Measurements from ENCODE around the gene FGF14.

FGF14 gene

DNA sequence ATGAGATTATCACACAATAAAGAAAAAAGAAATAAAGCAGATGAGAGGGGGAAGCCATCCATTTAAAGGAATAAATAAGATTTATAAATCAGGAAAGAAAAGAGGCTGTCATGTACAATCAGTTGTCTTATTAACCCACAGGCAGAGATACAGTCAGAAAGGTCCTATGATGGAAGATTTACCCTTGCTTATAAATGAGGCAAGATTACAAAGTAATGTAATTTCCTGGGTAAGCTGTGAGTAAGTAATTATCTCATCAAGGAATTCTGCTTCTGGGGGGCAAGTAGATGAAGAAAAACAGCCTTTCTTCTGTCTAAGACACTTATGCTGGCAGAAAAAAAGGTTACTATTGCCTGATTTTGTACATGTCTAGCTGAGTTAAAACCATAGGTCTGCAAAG is 146.4 kb downstream of the FGF14 start:
- DNase-seq (ENCODE audit: low spot score) = peak; percentile 59

DNA sequence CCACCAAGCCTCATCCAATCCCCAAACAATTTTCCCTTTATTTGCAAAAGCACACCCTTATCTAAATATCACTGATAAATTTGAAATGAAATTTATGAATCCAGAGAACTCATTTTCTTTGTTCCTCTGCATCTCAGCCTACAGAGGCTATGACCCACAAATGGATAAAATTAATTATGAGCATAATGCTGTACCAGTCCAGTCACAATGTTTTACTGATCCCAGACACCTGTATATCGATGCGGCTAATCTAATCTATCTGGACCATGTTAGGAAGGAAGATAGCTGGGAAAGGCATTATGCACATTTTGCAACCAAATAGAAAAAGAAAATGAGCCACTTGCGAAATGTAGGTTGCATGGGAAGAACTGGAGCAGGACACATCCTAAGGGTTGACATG is 150.0 kb downstream of the FGF14 start:
- DNase-seq (ENCODE audit: low spot score) = peak; percentile 75

DNA sequence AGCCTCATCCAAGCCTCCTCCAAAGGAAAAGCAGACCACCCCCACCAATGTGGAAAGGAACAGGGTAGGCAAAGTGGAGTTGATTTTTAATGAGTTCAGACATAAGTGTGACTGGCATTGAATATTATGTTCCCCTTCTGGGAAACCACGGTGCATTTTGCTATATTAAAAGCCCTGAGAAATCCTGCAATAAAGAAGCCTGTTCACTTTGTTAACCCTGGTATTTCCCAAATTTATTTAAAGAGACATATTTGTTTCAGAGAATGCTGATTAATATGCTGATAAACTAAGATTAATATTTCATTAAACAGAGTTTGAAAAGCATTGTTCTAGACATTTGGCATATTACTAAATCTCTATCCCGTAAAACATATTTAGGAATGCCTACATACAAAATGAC is 151.4 kb downstream of the FGF14 start:
- DNase-seq (ENCODE audit: low spot score) = no peak

DNA sequence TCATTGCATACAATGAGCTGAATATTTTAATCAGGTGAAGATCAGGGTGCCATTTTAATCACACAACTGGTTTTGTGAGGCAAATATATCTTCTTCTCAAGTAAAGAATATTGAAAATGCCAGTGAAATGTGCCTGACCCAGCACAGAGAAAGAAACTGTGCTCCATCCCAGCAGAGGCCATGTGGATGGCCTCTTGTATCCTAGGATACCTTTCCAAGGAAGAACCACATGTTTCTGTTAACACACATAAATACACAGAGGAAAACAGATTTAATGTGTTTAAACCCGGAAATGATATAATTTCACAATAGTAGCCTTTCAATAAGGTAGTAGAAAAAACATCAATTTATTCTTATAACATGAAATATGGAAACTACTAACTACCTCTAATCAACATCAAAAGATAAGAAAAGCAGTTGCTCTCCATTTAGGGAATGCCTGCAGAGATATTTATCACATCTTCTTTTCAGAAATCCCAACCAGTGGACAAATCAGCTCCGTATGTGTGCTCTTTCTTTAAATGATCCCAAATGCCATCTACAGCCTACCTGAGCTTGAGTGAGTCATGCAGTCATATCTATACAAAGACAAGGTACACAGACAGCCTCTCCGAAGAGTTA is 157.1 kb downstream of the FGF14 start:
- peak; percentile 43 for DNase-seq (ENCODE audit: low spot score)

DNA sequence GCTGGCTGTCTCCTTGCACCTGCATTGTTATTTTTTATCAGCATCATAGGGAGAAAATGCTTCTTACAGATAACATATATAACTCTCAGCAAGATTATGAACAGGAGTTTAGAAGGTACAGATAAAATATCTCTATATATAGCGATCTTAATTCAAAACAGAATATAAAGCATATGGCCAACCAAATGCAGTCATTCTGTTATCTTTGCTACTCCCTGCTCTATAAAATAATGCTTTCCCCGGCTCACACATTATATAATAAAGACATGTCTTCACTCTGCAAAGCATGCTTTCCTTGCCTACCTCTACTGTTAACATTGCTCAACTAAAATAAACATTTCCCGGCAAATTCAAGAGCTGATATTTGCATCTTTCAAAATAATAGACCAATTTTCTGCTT is 161.7 kb downstream of the FGF14 start:
- DNase-seq (ENCODE audit: low spot score) = no peak

DNA sequence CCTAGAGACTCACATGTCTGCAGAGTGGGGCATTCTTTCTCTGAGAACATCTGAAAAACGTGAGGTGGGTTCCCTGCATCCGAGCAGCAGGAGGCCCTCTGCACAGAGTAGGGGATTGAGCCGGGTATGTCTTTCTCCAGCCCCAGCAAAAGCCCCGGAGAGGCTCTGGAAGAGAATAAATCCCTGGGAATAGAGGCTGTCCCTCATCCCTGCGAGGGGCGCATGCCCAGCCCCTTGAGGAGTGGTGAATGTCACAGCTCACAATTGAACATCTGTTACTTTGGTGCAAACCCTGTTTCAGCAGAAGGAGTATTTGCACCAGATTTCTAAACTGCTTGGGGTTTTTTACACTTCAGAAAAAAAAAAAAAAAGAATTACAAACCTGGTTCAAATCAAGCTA is 164.6 kb downstream of the FGF14 start:
- DNase-seq (ENCODE audit: low spot score) = no peak

DNA sequence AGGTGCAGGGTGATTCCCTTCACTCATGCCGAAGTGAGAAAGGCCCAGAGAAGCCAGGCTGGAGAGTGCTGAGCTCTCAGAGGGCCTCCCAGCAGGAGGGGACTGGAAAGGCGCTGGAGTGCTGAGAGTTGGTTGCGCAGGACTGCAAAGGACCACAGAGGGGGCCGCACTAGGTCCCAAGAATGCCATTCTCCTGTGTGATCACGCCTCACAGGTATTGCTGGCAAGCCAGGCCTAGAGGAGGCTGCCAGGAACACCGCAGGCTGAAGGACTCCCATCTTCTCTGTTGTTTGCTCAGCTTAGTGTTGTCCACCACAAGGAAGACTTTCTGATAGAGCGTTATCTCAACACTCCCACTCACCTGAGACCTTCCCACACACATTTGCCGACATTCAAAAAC is 165.0 kb downstream of the FGF14 start:
- no peak for DNase-seq (ENCODE audit: low spot score)

DNA sequence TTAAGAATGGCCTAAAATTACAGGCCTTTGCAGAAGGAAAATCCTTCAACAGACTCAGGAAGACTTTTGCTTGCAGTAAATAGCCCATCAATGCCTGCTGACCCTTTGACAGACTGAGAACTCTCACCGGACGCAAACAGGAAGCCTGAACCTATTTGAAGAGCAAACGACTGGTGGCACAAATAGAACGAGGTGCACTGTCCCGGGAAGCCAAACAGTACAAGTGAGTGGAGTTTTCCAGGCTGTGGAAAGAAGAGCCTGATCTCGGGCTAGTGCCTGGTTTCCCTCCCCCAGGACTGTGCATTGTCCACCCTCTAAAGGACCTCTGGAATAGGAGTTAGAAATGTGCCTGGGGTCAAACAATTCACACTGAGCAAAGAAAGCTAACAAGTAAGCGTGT is 165.5 kb downstream of the FGF14 start:
- DNase-seq (ENCODE audit: low spot score) = no peak

DNA sequence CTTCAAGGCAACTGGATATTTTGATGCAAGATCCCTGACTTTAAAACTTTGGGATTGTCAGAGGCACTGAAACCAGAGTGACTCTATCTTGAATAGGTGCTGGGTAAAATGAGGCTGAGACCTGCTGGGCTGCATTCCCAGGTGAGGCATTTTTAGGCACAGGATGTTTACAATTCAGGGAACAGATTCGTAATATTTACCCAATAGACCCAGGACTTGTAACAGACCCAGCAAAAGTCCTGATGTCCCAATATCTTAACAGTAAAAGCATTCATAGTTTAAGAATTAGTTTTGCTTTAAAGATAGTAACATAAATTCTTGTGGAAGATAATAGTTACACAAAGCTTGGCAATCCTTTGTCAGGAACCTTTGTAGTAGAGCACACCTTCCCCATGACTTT is 166.2 kb downstream of the FGF14 start:
- DNase-seq (ENCODE audit: low spot score) = no peak

DNA sequence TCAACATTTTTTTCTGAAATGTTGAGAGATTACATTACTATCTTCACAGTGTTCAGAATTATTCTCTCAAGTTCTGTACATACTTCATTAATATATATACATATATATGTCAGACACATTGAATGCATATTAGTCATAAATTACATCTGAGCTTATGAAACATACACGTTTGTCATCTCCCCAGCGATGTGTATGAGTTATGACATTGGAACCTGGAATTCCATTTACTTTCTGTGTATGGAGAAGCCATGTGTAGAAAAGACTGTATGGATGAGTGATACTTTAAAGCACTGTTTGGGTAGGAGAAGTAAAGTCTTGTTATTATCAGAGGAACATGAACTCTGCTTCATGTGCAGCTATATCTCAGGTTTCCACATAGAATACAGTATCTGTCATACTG is 167.2 kb downstream of the FGF14 start:
- no peak for DNase-seq (ENCODE audit: low spot score)

DNA sequence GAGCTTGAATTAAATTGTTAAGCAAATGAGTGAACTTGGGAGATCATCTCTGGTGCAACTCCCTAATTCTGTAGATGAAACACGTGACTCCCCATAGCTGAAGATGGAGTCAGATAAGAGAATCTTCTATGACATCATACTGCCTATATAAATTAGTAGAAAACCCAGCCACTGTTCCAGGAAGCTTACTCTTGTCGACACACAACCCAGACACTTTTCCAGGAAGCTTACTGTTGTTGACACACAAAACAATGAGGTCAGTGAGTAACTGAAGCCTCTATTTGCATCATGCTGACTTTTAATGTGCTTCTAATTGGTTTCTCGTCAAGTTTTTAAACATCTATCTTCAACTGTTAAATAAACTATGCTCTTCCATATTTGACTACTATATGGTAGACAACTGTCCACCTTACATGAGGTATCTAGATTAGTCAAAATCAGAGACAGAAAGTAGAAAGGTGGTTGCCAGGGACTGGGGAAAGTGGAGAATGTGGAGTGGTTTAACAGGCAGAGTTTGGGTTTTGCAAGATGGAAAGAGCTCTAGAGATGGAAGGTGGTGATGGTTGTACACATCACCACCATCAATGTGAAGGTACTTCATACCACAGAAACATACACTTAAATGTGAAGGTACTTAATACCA is 168.2 kb downstream of the FGF14 start:
- no peak for DNase-seq (ENCODE audit: low spot score)

DNA sequence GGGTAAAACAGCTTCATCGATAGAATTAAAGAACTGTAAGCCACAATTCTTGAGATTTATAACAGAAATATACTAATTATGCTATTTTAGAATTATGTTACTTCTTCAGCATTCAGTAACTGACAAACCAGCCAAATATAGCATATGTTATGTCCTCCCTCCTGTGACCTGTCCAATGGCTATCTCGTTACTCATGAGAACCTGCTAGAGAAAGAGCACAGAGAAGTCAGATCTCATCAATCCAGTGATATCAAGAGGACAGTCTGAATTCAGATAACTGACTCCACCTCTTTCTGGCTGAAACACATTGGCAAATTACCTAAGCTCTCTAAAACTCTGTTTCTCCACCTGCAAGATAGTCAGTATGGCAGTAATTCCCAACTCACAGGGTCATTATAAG is 170.4 kb downstream of the FGF14 start:
- no peak for DNase-seq (ENCODE audit: low spot score)

DNA sequence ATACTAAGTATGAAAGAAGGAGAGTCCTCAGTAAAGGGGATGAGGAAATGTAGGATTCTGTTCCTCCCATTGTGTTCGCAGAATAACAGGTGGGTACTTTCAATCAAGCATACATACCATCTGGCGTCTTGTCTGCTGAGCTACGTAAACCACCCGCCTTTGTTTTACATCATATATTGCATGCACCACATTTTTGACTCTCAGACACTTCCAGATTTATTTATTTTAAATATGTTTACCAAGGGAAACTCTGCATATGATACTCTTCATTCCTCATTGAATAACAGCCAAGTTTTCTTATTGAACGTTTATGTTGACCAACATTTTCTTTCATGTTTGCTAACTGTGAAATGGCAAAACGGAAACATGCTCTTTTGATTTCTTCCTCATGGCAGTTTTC is 174.1 kb downstream of the FGF14 start:
- DNase-seq (ENCODE audit: low spot score) = no peak

DNA sequence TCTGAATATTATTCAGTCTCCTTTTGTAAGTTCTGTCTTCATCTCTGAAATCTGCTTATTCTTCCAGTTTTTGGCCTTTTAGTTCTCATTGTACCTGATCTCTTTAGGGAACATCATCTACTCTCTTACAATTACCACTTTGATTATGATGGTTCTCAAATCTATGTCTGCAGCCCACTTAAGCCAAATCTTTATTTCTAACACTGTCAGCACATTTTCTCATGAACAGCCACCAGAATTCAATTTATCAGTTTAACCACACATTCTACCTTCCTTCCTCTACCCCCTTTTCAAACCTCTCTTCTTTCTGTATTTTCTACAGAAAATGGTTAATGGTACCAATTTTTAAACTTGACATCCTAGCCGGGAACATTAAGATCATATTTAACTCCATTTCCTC is 175.3 kb downstream of the FGF14 start:
- no peak for DNase-seq (ENCODE audit: low spot score)

DNA sequence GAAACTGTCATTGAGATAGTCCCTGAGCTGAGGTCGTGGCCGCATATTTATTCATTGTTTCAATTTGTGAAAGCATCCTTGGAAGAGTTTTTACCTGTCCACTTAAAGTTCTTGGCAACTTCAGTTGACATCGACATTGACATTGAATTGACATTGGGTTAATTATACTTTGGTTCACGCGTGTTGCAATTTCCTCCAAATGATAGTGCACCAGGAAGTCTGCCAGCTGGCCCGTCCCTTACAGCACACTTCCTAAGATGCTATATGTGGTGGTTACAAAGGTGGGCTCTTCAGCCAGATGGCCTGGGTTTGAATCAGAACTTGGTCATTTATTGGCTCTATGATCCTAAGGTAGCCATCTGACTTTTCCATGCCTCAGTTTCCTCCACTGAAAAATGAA is 176.0 kb downstream of the FGF14 start:
- DNase-seq (ENCODE audit: low spot score) = no peak

DNA sequence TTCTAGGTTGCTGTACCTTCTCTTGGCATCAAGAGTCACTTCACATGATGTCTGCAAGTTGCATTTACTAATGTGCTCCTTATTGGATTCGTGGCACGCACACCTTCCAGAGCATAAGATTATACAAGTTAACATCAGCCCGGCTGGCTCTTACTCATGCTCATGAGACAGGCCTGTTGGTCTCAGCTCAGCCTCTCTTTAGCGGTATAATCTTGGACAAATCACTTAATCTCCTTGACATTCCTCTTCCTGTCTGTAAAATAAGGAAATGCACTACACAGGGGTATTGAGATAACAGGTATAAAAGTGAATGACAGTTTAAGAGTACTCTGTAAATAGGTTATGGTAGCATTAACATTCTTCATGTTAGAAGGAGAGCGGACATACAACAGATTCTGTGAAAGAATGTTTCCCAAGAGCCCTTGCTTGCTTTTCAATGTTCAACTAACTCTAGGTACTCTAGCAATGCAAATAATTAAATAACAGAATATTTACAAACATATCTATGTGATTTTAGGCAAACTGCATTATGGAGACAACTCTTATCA is 181.1 kb downstream of the FGF14 start:
- DNase-seq (ENCODE audit: low spot score) = peak; percentile 68

DNA sequence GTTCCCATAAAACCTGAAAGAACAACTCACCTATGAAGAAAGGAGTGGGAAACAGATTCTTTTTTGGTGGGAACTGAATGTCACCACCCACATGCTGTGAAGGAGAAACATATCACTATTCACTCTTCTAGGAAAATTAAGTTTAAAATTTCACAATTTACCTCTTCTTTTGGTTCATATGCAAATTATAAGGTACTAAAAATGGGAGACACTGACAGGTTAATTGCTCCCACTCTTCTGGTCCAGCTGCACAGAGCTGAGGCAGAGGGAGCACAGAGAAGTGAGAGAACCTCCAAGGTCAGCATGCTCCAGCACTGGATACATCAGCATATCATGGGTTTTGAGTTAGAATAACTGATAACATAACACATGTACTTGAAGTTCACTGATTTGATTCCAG is 186.9 kb downstream of the FGF14 start:
- DNase-seq (ENCODE audit: low spot score) = no peak

DNA sequence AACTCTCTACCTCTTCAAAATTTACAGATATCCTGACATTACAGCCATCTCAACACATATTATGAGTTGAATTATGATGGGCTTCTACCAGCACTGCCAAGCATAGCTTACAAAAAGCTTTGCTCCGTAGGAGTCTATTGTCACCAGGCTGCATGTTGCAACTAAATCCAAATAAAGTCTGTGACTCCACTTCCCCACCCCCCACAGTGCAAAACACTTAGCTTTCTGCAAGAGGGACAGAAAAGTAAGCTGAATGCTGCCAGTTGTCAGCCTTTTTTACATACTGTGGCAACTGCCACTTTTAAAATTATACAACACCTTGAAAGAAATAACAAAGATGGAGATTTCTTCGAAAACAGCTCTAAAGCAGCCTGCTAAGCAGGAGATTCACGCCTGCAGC is 189.1 kb downstream of the FGF14 start:
- DNase-seq (ENCODE audit: low spot score) = no peak

DNA sequence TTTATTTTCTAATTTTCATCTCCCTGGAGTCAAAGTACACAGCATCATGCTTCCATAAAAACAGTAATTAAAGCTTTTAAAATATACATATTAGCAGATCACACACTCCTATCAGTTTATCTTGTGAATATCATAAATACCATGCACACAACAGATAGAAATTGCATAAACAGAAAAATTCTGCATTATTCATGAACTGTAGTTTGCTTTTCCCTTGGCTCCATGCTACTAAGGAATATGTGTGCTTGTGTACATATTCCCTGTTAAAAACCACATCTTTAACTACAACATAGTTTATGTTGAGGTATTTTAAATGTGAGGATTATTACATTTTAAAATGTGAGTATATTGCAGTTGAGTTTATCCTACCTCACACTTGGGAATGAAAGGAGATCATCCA is 193.5 kb downstream of the FGF14 start:
- no peak for DNase-seq (ENCODE audit: low spot score)

DNA sequence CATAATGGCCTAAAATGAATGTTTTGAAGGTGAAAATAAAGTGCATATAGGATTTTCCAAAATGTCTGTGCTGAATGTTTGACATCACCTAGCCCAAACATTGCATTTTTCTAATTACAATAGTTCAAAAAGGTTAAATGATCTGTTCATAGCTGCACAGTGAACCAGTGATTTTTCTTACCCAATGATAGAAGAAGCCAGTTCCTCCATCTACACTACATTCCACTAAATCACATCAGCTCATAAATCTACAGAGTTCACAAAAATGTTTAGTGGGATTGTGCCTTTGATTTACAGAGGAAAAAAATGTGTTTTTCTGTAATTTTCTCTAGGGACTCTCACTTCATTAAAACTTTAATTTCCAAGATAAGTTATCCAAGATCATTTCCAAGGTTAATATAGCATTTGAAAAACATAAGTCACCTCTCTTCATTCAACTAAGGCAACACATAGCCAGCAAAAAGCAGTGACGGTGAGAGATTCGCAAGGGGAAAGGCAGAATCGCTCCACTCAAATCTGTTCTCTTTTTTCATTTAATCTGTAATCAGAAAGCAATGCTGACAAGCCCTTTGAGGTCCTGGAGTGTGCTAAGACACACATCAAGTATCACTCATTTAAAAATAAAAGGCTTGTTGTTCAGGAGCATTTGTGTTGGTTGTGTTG is 194.0 kb downstream of the FGF14 start:
- DNase-seq (ENCODE audit: low spot score) = no peak

DNA sequence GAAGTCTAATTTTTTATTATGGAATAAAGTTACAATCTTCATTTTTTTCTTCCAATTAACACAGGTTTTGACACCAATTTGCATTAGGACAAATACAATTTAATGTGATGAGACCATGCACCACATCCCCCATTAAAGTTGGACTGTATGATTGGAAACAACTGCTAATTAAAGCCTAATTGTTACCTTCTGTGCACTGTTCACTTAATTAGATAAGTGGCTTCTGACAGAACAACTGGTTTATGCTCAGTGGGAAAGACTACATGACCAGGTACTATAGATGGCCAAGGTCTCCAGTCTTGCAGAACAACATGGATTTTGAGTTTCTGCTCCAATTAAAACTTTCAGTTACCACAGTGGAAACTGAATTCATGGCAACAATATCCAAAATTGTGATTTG is 198.1 kb downstream of the FGF14 start:
- peak; percentile 63 for DNase-seq (ENCODE audit: low spot score)

DNA sequence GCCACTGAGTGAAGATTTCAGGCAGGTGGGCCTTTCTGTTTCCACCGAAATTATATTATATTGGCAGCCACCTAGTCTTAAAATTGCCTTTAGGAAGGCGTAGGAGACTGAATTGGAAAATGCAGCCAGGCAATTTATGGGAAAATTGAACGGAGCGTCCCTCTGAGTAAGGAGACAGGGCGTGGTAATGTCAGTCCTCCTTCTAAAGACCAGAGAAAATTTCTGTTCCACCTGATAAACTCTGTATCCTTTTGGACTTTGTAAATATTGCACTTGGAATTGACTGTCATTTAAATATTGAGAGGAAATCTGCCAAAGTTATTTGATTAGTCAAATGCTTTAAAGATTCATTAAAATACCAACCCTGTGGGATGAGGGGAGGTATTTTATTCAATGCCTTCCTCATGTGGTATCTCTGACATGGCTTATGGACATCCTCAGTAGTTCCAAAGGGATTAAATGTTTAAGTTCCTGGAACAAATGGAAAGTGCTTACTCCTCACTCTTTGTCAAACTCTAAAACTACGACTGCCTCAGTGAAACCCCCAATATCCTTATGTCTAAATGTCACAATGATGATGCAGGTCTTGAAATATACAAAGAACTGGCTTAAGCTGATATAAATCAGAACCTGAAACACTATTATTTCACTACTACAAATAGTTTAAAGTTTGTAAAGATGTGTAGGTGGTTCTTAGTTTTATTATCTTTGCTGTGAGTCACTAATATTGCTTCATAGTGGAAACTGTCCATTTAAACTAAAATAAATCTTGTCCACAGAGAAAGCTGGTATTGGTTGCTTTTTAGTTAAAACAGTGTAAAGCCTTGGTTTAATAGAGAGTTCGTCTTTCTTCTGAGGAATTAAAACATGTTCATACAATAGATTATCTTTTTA is 203.2 kb downstream of the FGF14 start:
- DNase-seq (ENCODE audit: low spot score) = no peak
